C4-2B (cell line): ENCODE measurements around the gene SCGB3A2.

ENCODE experiments used
- CTCF ChIP-seq: fragments of 450-650 bp; conservative IDR thresholded peaks from 2 replicates; pipeline ENCODE4 v1.5.1; 2017; ENCODE audit warnings: mild to moderate bottlenecking
- ZFX ChIP-seq: fragments of 450-650 bp; IDR thresholded peaks from 2 replicates; pipeline ENCODE4 v1.6.1; 2017

DNA sequence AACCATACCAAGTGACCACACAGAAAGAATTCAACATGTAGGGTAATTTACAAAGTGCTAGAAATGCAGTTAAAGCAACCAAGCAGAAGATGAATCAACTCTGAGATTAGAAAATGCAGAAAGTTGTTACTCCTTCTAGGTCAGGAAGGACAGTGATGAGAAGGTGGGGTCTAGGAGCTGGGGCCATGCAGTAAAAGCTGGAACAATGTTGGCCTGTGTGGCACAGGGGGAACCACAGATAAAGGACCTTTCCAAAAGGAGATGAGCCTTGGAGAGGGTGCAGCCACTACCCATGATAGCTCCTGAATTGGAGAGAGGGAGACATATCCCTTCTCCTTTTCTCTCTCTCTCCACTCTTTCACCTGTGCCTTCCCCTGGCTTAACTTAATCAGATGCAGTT is 2.4 kb upstream of the SCGB3A2 start:
- TF ChIP-seq CTCF: no peak
- no peak for TF ChIP-seq ZFX
